ENCODE measurements around the gene WNT7A. TPM values are rescaled to one million over a fixed set of nuclear protein-coding genes. Genes with fewer than 3 reads are reported as not detected.
A peak's percentile ranks its signal among the peaks of the same experiment; 100 is the strongest.

WNT7A gene
- total RNA-seq, 1 donor from 2014 or later = not detected

GRCh38 chr3:13796701-13797460 lies 83.0 kb downstream of the WNT7A start:
- DNase-seq (ENCODE audit: low spot score) = no peak

- DNase-seq (ENCODE audit: low spot score) = no peak
Measured at GRCh38 chr3:13795816-13796215, 84.1 kb downstream of the WNT7A start.

- DNase-seq (ENCODE audit: low spot score) = no peak
Measured at GRCh38 chr3:13794322-13794721, 85.5 kb downstream of the WNT7A start.

GRCh38 chr3:13793451-13793850 lies 86.4 kb downstream of the WNT7A start:
- no peak for DNase-seq (ENCODE audit: low spot score)

GRCh38 chr3:13792512-13793371 lies 87.1 kb downstream of the WNT7A start:
- DNase-seq (ENCODE audit: low spot score) = no peak

- no peak for DNase-seq (ENCODE audit: low spot score)
Measured at GRCh38 chr3:13792051-13792490, 87.8 kb downstream of the WNT7A start.

GRCh38 chr3:13791198-13792050 lies 88.4 kb downstream of the WNT7A start:
- no peak for DNase-seq (ENCODE audit: low spot score)

- DNase-seq (ENCODE audit: low spot score) = no peak
Measured at GRCh38 chr3:13790376-13791197, 89.3 kb downstream of the WNT7A start.

GRCh38 chr3:13788522-13789424 lies 91.1 kb downstream of the WNT7A start:
- no peak for DNase-seq (ENCODE audit: low spot score)

GRCh38 chr3:13787533-13788132 lies 92.2 kb downstream of the WNT7A start:
- no peak for DNase-seq (ENCODE audit: low spot score)

- no peak for DNase-seq (ENCODE audit: low spot score)
Measured at GRCh38 chr3:13786811-13787210, 93.1 kb downstream of the WNT7A start.

- no peak for DNase-seq (ENCODE audit: low spot score)
Measured at GRCh38 chr3:13785853-13786436, 93.9 kb downstream of the WNT7A start.

GRCh38 chr3:13785351-13785750 lies 94.5 kb downstream of the WNT7A start:
- no peak for DNase-seq (ENCODE audit: low spot score)

GRCh38 chr3:13783476-13783875 lies 96.4 kb downstream of the WNT7A start:
- DNase-seq (ENCODE audit: low spot score) = peak; percentile 53

GRCh38 chr3:13782501-13782900 lies 97.4 kb downstream of the WNT7A start:
- peak; percentile 81 for DNase-seq (ENCODE audit: low spot score)

GRCh38 chr3:13781417-13781816 lies 98.5 kb downstream of the WNT7A start:
- no peak for DNase-seq (ENCODE audit: low spot score)

GRCh38 chr3:13780432-13781176 lies 99.3 kb downstream of the WNT7A start:
- peak; percentile 72 for DNase-seq (ENCODE audit: low spot score)

All from mesenteric fat pad (tissue), 1 donor.